ENCODE measurements around the gene GPX4.
"Not testable (repeated sequence)": the region's sequence is repeated elsewhere in the genome, so short reads cannot be mapped to it uniquely, and the experiment has no call there.

Gene GPX4

GRCh38 chr19:1113986-1114483, 10.2 kb downstream of the GPX4 start:
- no peak for DNase-seq (ENCODE audit: low read depth in 2 of 2)

- not testable (repeated sequence) for DNase-seq (ENCODE audit: low read depth in 2 of 2)
Measured at GRCh38 chr19:1114728-1115127, 10.9 kb downstream of the GPX4 start.

- DNase-seq (ENCODE audit: low read depth in 2 of 2), result no peak
Measured at GRCh38 chr19:1115646-1116420, 12.0 kb downstream of the GPX4 start.

- DNase-seq (ENCODE audit: low read depth in 2 of 2), result no peak
Measured at GRCh38 chr19:1116726-1117581, 13.2 kb downstream of the GPX4 start.

GRCh38 chr19:1117654-1118053, 13.9 kb downstream of the GPX4 start:
- no peak for DNase-seq (ENCODE audit: low read depth in 2 of 2)

GRCh38 chr19:1118999-1119398, 15.2 kb downstream of the GPX4 start:
- DNase-seq (ENCODE audit: low read depth in 2 of 2), result no peak

- no peak for DNase-seq (ENCODE audit: low read depth in 2 of 2)
Measured at GRCh38 chr19:1119475-1120217, 15.9 kb downstream of the GPX4 start.

GRCh38 chr19:1121395-1121794, 17.6 kb downstream of the GPX4 start:
- no peak for DNase-seq (ENCODE audit: low read depth in 2 of 2)

GRCh38 chr19:1122021-1122971, 18.5 kb downstream of the GPX4 start:
- DNase-seq (ENCODE audit: low read depth in 2 of 2), result no peak

GRCh38 chr19:1122972-1123363, 19.2 kb downstream of the GPX4 start:
- DNase-seq (ENCODE audit: low read depth in 2 of 2), result peak; percentile 75

- no peak for DNase-seq (ENCODE audit: low read depth in 2 of 2)
Measured at GRCh38 chr19:1123381-1123780, 19.6 kb downstream of the GPX4 start.

- no peak for DNase-seq (ENCODE audit: low read depth in 2 of 2)
Measured at GRCh38 chr19:1123885-1124677, 20.3 kb downstream of the GPX4 start.

- DNase-seq (ENCODE audit: low read depth in 2 of 2), result no peak
Measured at GRCh38 chr19:1125601-1126467, 22.0 kb downstream of the GPX4 start.

GRCh38 chr19:1126984-1127760, 23.4 kb downstream of the GPX4 start:
- no peak for DNase-seq (ENCODE audit: low read depth in 2 of 2)

GRCh38 chr19:1128106-1128505, 24.3 kb downstream of the GPX4 start:
- no peak for DNase-seq (ENCODE audit: low read depth in 2 of 2)

- not testable (repeated sequence) for DNase-seq (ENCODE audit: low read depth in 2 of 2)
Measured at GRCh38 chr19:1129084-1129483, 25.3 kb downstream of the GPX4 start.

GRCh38 chr19:1129535-1129934, 25.7 kb downstream of the GPX4 start:
- no peak for DNase-seq (ENCODE audit: low read depth in 2 of 2)

Data from stimulated activated CD4-positive, alpha-beta T cell treated with anti-CD3 and anti-CD28 coated beads, Interleukin-4, amount 100 ng/mL, for 48 hours (primary cell).